Fibroblast of skin of right biceps (primary cell): ENCODE measurements around the gene RAB40B.
"Not testable (repeated sequence)": the region's sequence is repeated elsewhere in the genome, so short reads cannot be mapped to it uniquely, and the experiment has no call there.

Source experiments
- DNase-seq: peaks from one replicate; pipeline ENCODE4 v3.0.0-alpha.2; 2013

The RAB40B gene

GRCh38 chr17:82698065-82698973, at the start of gene RAB40B:
TSS of gene RAB40B (minus strand) at chr17:82698698. CDS start at chr17:82698596, 102 bp downstream.
- DNase-seq = peak; percentile 98

- DNase-seq = no peak
Observed at GRCh38 chr17:82745524-82745923, 47.0 kb upstream of the RAB40B start.

GRCh38 chr17:82744736-82745135, 46.2 kb upstream of the RAB40B start:
- DNase-seq = not testable (repeated sequence)

GRCh38 chr17:82743344-82744219, 45.1 kb upstream of the RAB40B start:
- no peak for DNase-seq

GRCh38 chr17:82740906-82741759, 42.6 kb upstream of the RAB40B start:
- DNase-seq = no peak

GRCh38 chr17:82737967-82738877, 39.7 kb upstream of the RAB40B start:
- DNase-seq = no peak

GRCh38 chr17:82736511-82737185, 38.1 kb upstream of the RAB40B start:
- DNase-seq = no peak

- peak; percentile 49 for DNase-seq
Observed at GRCh38 chr17:82734987-82735866, 36.7 kb upstream of the RAB40B start, which contains the start of gene FN3K. TSS of gene FN3K (plus strand) at chr17:82735615. CDS start at chr17:82735637, 22 bp downstream.

- no peak for DNase-seq
Observed at GRCh38 chr17:82732118-82732743, 33.7 kb upstream of the RAB40B start.

- DNase-seq = no peak
Observed at GRCh38 chr17:82729479-82730260, 31.2 kb upstream of the RAB40B start.

GRCh38 chr17:82726427-82726826, 27.9 kb upstream of the RAB40B start:
- DNase-seq = no peak

- DNase-seq = no peak
Observed at GRCh38 chr17:82723169-82723807, 24.8 kb upstream of the RAB40B start.

- no peak for DNase-seq
Observed at GRCh38 chr17:82722341-82723013, 24.0 kb upstream of the RAB40B start.

GRCh38 chr17:82720204-82720603, 21.7 kb upstream of the RAB40B start:
- DNase-seq = no peak

- DNase-seq = no peak
Observed at GRCh38 chr17:82718986-82719685, 20.6 kb upstream of the RAB40B start.

- DNase-seq = peak; percentile 92
Observed at GRCh38 chr17:82716203-82717010, 17.9 kb upstream of the RAB40B start, which contains the start of gene FN3KRP. TSS of gene FN3KRP (plus strand) at chr17:82716706. CDS start at chr17:82716756, 50 bp downstream.
